Measurements from ENCODE around the gene KCNH2. TPM values are rescaled to one million over a fixed set of nuclear protein-coding genes. Genes with fewer than 3 reads are reported as not detected.

KCNH2 gene
- total and polyA plus RNA-seq, 10 donors, result 0.67 to 5.1 (median 2.3) TPM

DNA sequence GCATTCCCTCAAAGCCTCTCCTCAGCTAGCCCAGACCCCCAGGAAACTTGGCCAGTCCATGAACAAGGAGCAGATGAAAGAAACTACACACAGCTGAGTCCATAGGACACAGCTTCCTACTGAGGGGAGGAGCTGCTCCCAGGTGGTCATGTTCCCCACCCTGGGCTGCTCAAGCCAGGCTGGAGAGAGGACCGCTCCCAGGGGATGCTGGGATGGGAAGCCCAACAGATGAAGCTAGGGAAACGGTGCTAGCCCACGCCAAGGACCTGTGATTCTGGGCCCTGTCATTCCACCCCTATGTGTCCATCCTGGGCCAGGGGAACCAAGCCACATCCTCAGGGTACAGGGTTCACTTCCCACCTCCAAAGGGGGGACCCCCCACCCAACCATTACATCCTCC is 19.0 kb downstream of the KCNH2 start:
- WGBS, 5 donors, result 83 to 97% (median 91%) methylated on average over 1 to 3 of the region's 3 CpGs
- DNase-seq, result no peak
- Histone ChIP-seq H3K4me3 (no peak overlapping the region), H3K9me3 (no peaks in the 10 kb centered on the region), H3K27me3 (replicated peaks in 1 of 7) (peaks cover 0 to 100% (median 32%) of the 10 kb centered on the region in 7 donors), H3K27ac (no peak overlapping the region), H3K36me3 (no peaks in the 10 kb centered on the region), H3K4me1 (peaks cover 0 to 52% (median 11%) of the 10 kb centered on the region in 6 donors)
- TF ChIP-seq, protein P1, sequence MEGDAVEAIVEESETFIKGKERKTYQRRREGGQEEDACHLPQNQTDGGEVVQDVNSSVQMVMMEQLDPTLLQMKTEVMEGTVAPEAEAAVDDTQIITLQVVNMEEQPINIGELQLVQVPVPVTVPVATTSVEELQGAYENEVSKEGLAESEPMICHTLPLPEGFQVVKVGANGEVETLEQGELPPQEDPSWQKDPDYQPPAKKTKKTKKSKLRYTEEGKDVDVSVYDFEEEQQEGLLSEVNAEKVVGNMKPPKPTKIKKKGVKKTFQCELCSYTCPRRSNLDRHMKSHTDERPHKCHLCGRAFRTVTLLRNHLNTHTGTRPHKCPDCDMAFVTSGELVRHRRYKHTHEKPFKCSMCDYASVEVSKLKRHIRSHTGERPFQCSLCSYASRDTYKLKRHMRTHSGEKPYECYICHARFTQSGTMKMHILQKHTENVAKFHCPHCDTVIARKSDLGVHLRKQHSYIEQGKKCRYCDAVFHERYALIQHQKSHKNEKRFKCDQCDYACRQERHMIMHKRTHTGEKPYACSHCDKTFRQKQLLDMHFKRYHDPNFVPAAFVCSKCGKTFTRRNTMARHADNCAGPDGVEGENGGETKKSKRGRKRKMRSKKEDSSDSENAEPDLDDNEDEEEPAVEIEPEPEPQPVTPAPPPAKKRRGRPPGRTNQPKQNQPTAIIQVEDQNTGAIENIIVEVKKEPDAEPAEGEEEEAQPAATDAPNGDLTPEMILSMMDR (IDR thresholded peaks at IDR 0.05 in 8 of 11, conservative IDR thresholded peaks at IDR 0.05 in 3 of 11), result no peak
- TF ChIP-seq POLR2AphosphoS5 (IDR thresholded peaks at IDR 0.05), result no peak
- no peak for TF ChIP-seq POLR2A (IDR thresholded peaks at IDR 0.05)
- intact Hi-C loops (cut with DNase I; ENCODE audit: low total_unique reads), result no loop called here

DNA sequence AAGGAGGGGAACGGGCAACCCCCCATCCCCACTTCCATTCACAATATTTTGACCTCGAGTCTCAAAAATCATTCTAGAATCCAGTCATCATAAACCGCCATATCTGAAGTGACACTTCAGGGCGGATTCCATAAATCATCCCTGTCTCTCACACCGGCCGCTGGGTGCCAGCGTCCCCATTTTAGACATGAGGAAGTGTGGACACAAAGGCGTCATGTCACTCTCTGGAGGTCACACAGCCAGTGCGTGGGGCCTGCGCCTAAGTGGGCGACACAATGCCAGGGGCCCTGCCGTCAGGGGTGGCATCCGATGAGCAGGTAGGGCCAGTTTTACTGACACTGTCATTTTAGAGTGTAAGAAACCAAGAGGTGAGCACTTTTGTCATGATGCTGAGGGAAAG is 19.5 kb downstream of the KCNH2 start:
- no peak overlapping the region for H3K4me3 ChIP-seq
- H3K9me3 ChIP-seq, result no peaks in the 10 kb centered on the region
- peaks cover 0 to 100% (median 32%) of the 10 kb centered on the region in 7 donors for H3K27me3 ChIP-seq (replicated peaks in 1 of 7)
- 51 to 69% (median 63%) methylated on average over 10 to 13 of the region's 13 CpGs for WGBS, 5 donors
- no peaks in the 10 kb centered on the region for H3K36me3 ChIP-seq
- intact Hi-C loops (cut with DNase I; ENCODE audit: low total_unique reads), result no loop called here
- peaks cover 0 to 48% (median 10%) of the 10 kb centered on the region in 6 donors for H3K4me1 ChIP-seq
- TF ChIP-seq, protein P1 (IDR thresholded peaks at IDR 0.05 in 8 of 11, conservative IDR thresholded peaks at IDR 0.05 in 3 of 11), result no peak
- no peak for TF ChIP-seq POLR2A (IDR thresholded peaks at IDR 0.05)
- no peak for TF ChIP-seq POLR2AphosphoS5 (IDR thresholded peaks at IDR 0.05)
- DNase-seq, result no peak
- H3K27ac ChIP-seq, result no peak overlapping the region

DNA sequence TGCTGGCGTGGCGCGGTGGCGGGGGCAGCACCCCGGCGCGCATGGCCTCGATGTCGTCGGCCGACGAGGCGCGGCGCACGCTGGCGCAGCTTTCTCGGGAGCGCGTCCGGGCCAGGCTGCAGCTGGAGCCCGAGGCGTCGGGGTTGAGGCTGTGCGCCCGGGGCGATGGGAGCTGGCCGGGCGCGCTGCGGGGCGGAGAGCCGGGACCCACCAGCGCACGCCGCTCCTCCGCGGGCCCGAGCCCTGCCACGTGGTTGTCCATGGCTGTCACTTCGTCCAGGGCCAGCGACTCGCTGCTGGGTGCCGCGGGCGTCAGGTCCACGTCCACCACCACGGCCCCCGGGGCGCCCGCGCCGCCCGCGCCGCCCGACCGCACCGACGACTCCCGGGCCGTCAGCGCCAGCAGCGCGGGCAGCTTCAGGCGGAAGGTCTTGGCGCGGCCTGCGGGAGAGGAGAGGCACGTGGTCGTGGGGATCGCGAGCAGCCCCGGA is 20.0 kb downstream of the KCNH2 start:
- Histone ChIP-seq H3K36me3 (no peaks in the 10 kb centered on the region), H3K27me3 (replicated peaks in 1 of 7) (peaks cover 0 to 100% (median 32%) of the 10 kb centered on the region in 7 donors), H3K9me3 (no peaks in the 10 kb centered on the region), H3K27ac (no peak overlapping the region), H3K4me3 (no peak overlapping the region), H3K4me1 (peaks cover 0 to 44% (median 9%) of the 10 kb centered on the region in 6 donors)
- TF ChIP-seq POLR2AphosphoS5 (IDR thresholded peaks at IDR 0.05) (no peak), POLR2A (IDR thresholded peaks at IDR 0.05) (no peak)
- TF ChIP-seq, protein P1 (IDR thresholded peaks at IDR 0.05 in 8 of 11, conservative IDR thresholded peaks at IDR 0.05 in 3 of 11), result no peak
- intact Hi-C loops (cut with DNase I; ENCODE audit: low total_unique reads), result no loop called here
- WGBS, 5 donors, result 21 to 34% (median 28%) methylated on average over 39 to 74 of the region's 74 CpGs
- DNase-seq, result no peak

DNA sequence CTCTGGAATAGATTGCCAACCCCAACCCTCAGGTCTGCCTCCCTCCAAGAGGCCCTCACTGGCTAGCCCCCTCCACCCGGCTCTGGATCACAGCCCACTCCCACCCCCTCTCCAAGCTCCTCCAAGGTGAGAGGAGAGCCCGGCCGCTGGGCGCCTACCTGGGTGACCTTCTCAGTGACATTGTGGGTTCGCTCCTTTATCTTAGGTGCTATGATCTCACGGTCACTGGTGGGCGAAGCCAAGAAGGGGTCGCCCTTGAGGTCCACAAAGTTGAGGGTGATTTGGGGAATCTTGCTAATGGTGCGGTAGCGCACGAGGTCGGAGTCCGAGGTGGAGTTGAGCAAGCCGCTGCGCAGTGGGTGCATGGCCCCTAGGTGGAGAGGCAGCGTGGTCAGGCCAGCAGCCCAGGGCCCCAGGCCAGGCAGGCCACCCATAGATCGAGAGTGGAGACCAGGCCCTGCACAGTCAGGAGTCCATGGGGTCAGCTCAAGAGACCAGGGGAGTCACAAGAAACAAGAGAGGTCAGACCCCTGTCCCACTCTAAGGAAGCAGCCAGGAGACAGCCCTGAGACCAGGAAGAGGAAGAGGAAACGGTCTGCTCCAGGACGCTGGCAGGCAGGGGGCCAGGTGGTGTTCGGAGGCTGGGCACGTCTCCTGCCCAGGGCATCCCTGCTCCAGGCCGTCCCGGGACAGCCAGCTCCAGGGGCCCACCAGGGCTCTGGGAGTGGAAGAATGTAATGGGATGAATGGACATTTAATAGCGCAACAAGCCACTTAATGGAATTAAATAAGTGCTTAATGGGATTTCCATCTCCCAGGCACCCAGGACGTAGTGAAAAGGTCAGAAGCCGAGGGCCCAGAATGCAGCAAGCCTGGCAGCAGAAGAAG is 20.7 kb downstream of the KCNH2 start:
- peaks cover 0 to 37% (median 4%) of the 10 kb centered on the region in 6 donors for H3K4me1 ChIP-seq
- intact Hi-C loops (cut with DNase I; ENCODE audit: low total_unique reads), result no loop called here
- no peak overlapping the region for H3K27ac ChIP-seq
- H3K4me3 ChIP-seq, result no peak overlapping the region
- WGBS, 5 donors, result 77 to 86% (median 81%) methylated on average over 22 to 26 of the region's 26 CpGs
- TF ChIP-seq, protein P1 (IDR thresholded peaks at IDR 0.05 in 8 of 11, conservative IDR thresholded peaks at IDR 0.05 in 3 of 11), result no peak
- TF ChIP-seq POLR2A (IDR thresholded peaks at IDR 0.05) (no peak), POLR2AphosphoS5 (IDR thresholded peaks at IDR 0.05) (no peak)
- no peaks in the 10 kb centered on the region for H3K36me3 ChIP-seq
- no peaks in the 10 kb centered on the region for H3K9me3 ChIP-seq
- H3K27me3 ChIP-seq (replicated peaks in 1 of 7), result peaks cover 0 to 94% (median 32%) of the 10 kb centered on the region in 7 donors
- no peak for DNase-seq
